ENCODE results near the gene TGM2. TPM values are rescaled to one million over a fixed set of nuclear protein-coding genes. Genes with fewer than 3 reads are reported as not detected.

TGM2 gene
- polyA plus RNA-seq, 1 donor (not counting 4 experiments of a cell fraction or from before 2014, with no cell fraction given) = 18.7 TPM

DNA sequence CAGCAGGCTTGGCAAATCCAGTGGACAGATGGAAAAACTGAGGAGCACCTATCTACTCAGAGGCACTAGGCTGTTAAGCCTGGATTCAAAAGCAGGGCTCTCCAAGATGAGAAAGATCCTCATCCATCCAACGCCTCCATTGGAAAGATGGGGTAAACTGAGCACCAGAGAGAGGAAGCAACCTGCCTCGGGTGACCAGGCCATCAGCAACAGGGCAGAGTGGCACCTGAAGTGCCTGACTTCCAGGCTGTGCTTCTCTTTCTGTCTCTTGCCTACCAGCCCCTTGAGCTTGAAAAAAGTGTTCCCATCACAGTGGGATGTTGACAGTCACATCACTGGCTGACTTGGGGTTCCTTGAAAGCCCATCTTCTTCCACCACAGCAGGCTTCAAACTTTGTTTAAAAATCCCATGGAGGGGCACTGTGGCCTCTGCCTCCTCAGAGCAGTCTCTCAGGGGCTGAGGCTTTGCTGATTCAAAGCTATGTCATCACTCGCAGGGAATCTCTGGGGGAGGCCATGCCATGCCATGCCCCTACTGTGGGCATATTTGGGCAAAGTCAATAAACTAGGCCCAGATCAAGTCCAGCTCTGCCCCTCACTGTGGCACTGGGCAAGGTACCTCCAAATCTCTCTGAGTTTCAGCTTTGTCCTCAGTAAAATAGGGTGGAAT is 44.8 kb upstream of the TGM2 start:
- H3K9me1 ChIP-seq (ENCODE audit: control insufficient read depth, extremely low read depth, insufficient read depth, low read length) = no peaks in the 10 kb centered on the region
- no peaks in the 10 kb centered on the region for H3K36me3 ChIP-seq (ENCODE audit: control insufficient read depth in 2 of 2, extremely low read depth in 1 of 2, insufficient read depth in 2 of 2, low read length in 2 of 2)
- TF ChIP-seq, protein P1, sequence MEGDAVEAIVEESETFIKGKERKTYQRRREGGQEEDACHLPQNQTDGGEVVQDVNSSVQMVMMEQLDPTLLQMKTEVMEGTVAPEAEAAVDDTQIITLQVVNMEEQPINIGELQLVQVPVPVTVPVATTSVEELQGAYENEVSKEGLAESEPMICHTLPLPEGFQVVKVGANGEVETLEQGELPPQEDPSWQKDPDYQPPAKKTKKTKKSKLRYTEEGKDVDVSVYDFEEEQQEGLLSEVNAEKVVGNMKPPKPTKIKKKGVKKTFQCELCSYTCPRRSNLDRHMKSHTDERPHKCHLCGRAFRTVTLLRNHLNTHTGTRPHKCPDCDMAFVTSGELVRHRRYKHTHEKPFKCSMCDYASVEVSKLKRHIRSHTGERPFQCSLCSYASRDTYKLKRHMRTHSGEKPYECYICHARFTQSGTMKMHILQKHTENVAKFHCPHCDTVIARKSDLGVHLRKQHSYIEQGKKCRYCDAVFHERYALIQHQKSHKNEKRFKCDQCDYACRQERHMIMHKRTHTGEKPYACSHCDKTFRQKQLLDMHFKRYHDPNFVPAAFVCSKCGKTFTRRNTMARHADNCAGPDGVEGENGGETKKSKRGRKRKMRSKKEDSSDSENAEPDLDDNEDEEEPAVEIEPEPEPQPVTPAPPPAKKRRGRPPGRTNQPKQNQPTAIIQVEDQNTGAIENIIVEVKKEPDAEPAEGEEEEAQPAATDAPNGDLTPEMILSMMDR (optimal IDR thresholded peaks at IDR 0.05 in 1 of 3, IDR thresholded peaks at IDR 0.05 in 1 of 3, conservative IDR thresholded peaks at IDR 0.05 in 1 of 3; ENCODE audit: extremely low read depth in 1 of 3, insufficient read depth in 2 of 3, low read length in 3 of 3) = no peak
- TF ChIP-seq EZH2 (IDR thresholded peaks at IDR 0.05; ENCODE audit: low read length) = no peak
- no peak overlapping the region for H3K4me2 ChIP-seq (ENCODE audit: control insufficient read depth, extremely low read depth, insufficient read depth, low read depth, low read length)
- no peaks in the 10 kb centered on the region for H3K79me2 ChIP-seq (ENCODE audit: control insufficient read depth, insufficient read depth, low read length)
- no peaks in the 10 kb centered on the region for H3K9me3 ChIP-seq (ENCODE audit: control insufficient read depth, low read depth, low read length)
- no peak overlapping the region for H3K27ac ChIP-seq (ENCODE audit: control insufficient read depth, insufficient read depth, low read length)
- no peak overlapping the region for H2AFZ ChIP-seq (ENCODE audit: control insufficient read depth, low read length)
- FAIRE-seq (no peak), DNase-seq (ENCODE audit: low read depth, low spot score) (no peak)
- H4K20me1 ChIP-seq (ENCODE audit: control insufficient read depth, extremely low read depth, insufficient read depth, low read length) = no peaks in the 10 kb centered on the region
- no peak overlapping the region for H3K9ac ChIP-seq (ENCODE audit: control insufficient read depth, extremely low read depth, insufficient read depth, low read length)
- dilution Hi-C loops (cut with MboI; ENCODE audit: extremely low pct_ligation_motif_present, low sequenced_read_pairs) = no loop called here
- H3K4me1 ChIP-seq (ENCODE audit: control insufficient read depth, extremely low read depth, insufficient read depth, low read length) = peaks cover 7% of the 10 kb centered on the region
- no peaks in the 10 kb centered on the region for H3K27me3 ChIP-seq (ENCODE audit: control insufficient read depth, extremely low read depth, insufficient read depth, low read length)
- no peak overlapping the region for H3K4me3 ChIP-seq (ENCODE audit: control insufficient read depth in 2 of 3, extremely low read depth in 1 of 3, insufficient read depth in 2 of 3, low read depth in 1 of 3, low read length in 3 of 3)

DNA sequence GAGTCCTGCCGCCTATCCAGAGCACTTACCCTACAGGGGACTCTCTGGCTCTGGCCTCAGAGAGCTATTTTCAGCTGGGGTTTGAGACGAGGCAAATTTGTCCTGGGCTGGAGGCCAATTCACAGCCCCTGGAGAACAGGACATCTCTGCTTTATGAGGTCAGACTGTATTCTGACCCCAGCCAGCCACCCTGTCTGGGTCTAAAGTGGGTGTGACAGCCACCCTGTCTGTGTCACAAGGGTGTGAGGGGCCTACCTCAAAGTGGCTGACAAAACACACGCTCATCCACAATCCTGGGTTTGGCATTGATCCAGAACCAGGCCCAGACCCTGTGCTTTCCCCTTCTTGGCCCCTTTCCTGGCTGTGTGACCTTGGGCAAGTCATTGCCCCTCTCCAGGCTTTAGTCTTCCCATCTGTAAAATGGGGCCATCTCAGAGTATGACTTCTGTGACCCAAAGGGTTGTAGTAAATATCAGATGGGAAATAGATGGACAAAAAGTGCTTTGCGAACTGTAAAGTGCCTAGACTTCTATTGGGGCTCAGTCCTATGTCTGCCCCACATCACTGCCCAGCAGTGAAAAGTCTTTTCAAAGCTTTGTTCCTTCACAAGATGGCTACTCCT is 44.1 kb upstream of the TGM2 start:
- Histone ChIP-seq H3K27me3 (ENCODE audit: control insufficient read depth, extremely low read depth, insufficient read depth, low read length) (no peaks in the 10 kb centered on the region), H3K9me3 (ENCODE audit: control insufficient read depth, low read depth, low read length) (no peaks in the 10 kb centered on the region), H3K36me3 (ENCODE audit: control insufficient read depth in 2 of 2, extremely low read depth in 1 of 2, insufficient read depth in 2 of 2, low read length in 2 of 2) (no peaks in the 10 kb centered on the region), H2AFZ (ENCODE audit: control insufficient read depth, low read length) (no peak overlapping the region), H3K79me2 (ENCODE audit: control insufficient read depth, insufficient read depth, low read length) (no peaks in the 10 kb centered on the region), H3K9me1 (ENCODE audit: control insufficient read depth, extremely low read depth, insufficient read depth, low read length) (no peaks in the 10 kb centered on the region), H3K9ac (ENCODE audit: control insufficient read depth, extremely low read depth, insufficient read depth, low read length) (no peak overlapping the region), H3K27ac (ENCODE audit: control insufficient read depth, insufficient read depth, low read length) (no peak overlapping the region), H3K4me2 (ENCODE audit: control insufficient read depth, extremely low read depth, insufficient read depth, low read depth, low read length) (no peak overlapping the region), H3K4me1 (ENCODE audit: control insufficient read depth, extremely low read depth, insufficient read depth, low read length) (peaks cover 7% of the 10 kb centered on the region), H3K4me3 (ENCODE audit: control insufficient read depth in 2 of 3, extremely low read depth in 1 of 3, insufficient read depth in 2 of 3, low read depth in 1 of 3, low read length in 3 of 3) (no peak overlapping the region), H4K20me1 (ENCODE audit: control insufficient read depth, extremely low read depth, insufficient read depth, low read length) (no peaks in the 10 kb centered on the region)
- dilution Hi-C loops (cut with MboI; ENCODE audit: extremely low pct_ligation_motif_present, low sequenced_read_pairs) = no loop called here
- TF ChIP-seq EZH2 (IDR thresholded peaks at IDR 0.05; ENCODE audit: low read length) = no peak
- TF ChIP-seq, protein P1 (optimal IDR thresholded peaks at IDR 0.05 in 1 of 3, IDR thresholded peaks at IDR 0.05 in 1 of 3, conservative IDR thresholded peaks at IDR 0.05 in 1 of 3; ENCODE audit: extremely low read depth in 1 of 3, insufficient read depth in 2 of 3, low read length in 3 of 3) = no peak
- DNase-seq (ENCODE audit: low read depth, low spot score) = no peak
- FAIRE-seq = no peak
